ENCODE data around the gene ADRM1. TPM values are rescaled to one million over a fixed set of nuclear protein-coding genes. Genes with fewer than 3 reads are reported as not detected.

ADRM1 gene
- total RNA-seq, 1 experiment from 2014 or later, result 53.5 TPM

GRCh38 chr20:62308102-62308822, 5.5 kb downstream of the ADRM1 start:
- Histone ChIP-seq H3K79me2 (ENCODE audit: low read length) (peaks cover 29% of the 10 kb centered on the region), H3K4me1 (ENCODE audit: low read length) (peaks cover 14% of the 10 kb centered on the region), H3K9ac (ENCODE audit: low read length) (no peak overlapping the region), H3K9me2 (replicated peaks; ENCODE audit: insufficient read depth, low read length) (no peaks in the 10 kb centered on the region), H2AFZ (ENCODE audit: low read length) (no peak overlapping the region), H3K27me3 (ENCODE audit: low read length) (no peaks in the 10 kb centered on the region), H3K36me3 (ENCODE audit: insufficient read depth, low read length) (no peaks in the 10 kb centered on the region; the same call in 1 of the 2 replicates), H3K27ac (ENCODE audit: low read length) (no peak overlapping the region), H3K4me2 (ENCODE audit: low read depth, low read length, poor library complexity, severe bottlenecking) (no peak overlapping the region), H3K4me3 (ENCODE audit: low read length) (no peak overlapping the region), H4K20me1 (ENCODE audit: insufficient read depth, low read depth, low read length) (peaks cover 29% of the 10 kb centered on the region), H3K9me3 (ENCODE audit: low read length) (no peaks in the 10 kb centered on the region)
- no peak for DNase-seq

- H3K27me3 ChIP-seq (ENCODE audit: low read length), result no peaks in the 10 kb centered on the region
- H3K4me3 ChIP-seq (ENCODE audit: low read length), result no peak overlapping the region
- H3K36me3 ChIP-seq (ENCODE audit: insufficient read depth, low read length), result no peaks in the 10 kb centered on the region; the same call in 1 of the 2 replicates
- H2AFZ ChIP-seq (ENCODE audit: low read length), result no peak overlapping the region
- H4K20me1 ChIP-seq (ENCODE audit: insufficient read depth, low read depth, low read length), result peaks cover 17% of the 10 kb centered on the region; the same call in 1 of the 2 replicates
- no peak overlapping the region for H3K27ac ChIP-seq (ENCODE audit: low read length)
- DNase-seq, result no peak
- H3K4me2 ChIP-seq (ENCODE audit: low read depth, low read length, poor library complexity, severe bottlenecking), result no peak overlapping the region
- H3K9me2 ChIP-seq (replicated peaks; ENCODE audit: insufficient read depth, low read length), result no peaks in the 10 kb centered on the region
- H3K9ac ChIP-seq (ENCODE audit: low read length), result no peak overlapping the region
- peaks cover 6% of the 10 kb centered on the region for H3K4me1 ChIP-seq (ENCODE audit: low read length)
- H3K9me3 ChIP-seq (ENCODE audit: low read length), result no peaks in the 10 kb centered on the region
- H3K79me2 ChIP-seq (ENCODE audit: low read length), result peaks cover 18% of the 10 kb centered on the region
These were observed 6.6 kb downstream of the ADRM1 start for GRCh38 chr20:62309198-62309944.

GRCh38 chr20:62309947-62310756, 7.4 kb downstream of the ADRM1 start:
- H4K20me1 ChIP-seq (ENCODE audit: insufficient read depth, low read depth, low read length), result peaks cover 10% of the 10 kb centered on the region; the same call in 1 of the 2 replicates
- H3K9me3 ChIP-seq (ENCODE audit: low read length), result no peaks in the 10 kb centered on the region
- H3K4me2 ChIP-seq (ENCODE audit: low read depth, low read length, poor library complexity, severe bottlenecking), result no peak overlapping the region
- no peaks in the 10 kb centered on the region for H3K4me1 ChIP-seq (ENCODE audit: low read length)
- peaks cover 10% of the 10 kb centered on the region for H3K79me2 ChIP-seq (ENCODE audit: low read length)
- no peaks in the 10 kb centered on the region for H3K27me3 ChIP-seq (ENCODE audit: low read length)
- no peaks in the 10 kb centered on the region for H3K9me2 ChIP-seq (replicated peaks; ENCODE audit: insufficient read depth, low read length)
- no peak for DNase-seq
- H2AFZ ChIP-seq (ENCODE audit: low read length), result no peak overlapping the region
- no peak overlapping the region for H3K9ac ChIP-seq (ENCODE audit: low read length)
- no peak overlapping the region for H3K27ac ChIP-seq (ENCODE audit: low read length)
- H3K36me3 ChIP-seq (ENCODE audit: insufficient read depth, low read length), result no peaks in the 10 kb centered on the region
- H3K4me3 ChIP-seq (ENCODE audit: low read length), result no peak overlapping the region

- Histone ChIP-seq H4K20me1 (ENCODE audit: insufficient read depth, low read depth, low read length) (peaks cover 4% of the 10 kb centered on the region; the same call in 1 of the 2 replicates), H3K4me2 (ENCODE audit: low read depth, low read length, poor library complexity, severe bottlenecking) (no peak overlapping the region), H3K4me1 (ENCODE audit: low read length) (no peaks in the 10 kb centered on the region), H3K27me3 (ENCODE audit: low read length) (no peaks in the 10 kb centered on the region), H3K4me3 (ENCODE audit: low read length) (no peak overlapping the region), H3K9me2 (replicated peaks; ENCODE audit: insufficient read depth, low read length) (no peaks in the 10 kb centered on the region), H3K9ac (ENCODE audit: low read length) (no peak overlapping the region), H3K27ac (ENCODE audit: low read length) (no peak overlapping the region), H3K79me2 (ENCODE audit: low read length) (peaks cover 4% of the 10 kb centered on the region), H3K9me3 (ENCODE audit: low read length) (no peaks in the 10 kb centered on the region), H2AFZ (ENCODE audit: low read length) (no peak overlapping the region), H3K36me3 (ENCODE audit: insufficient read depth, low read length) (no peaks in the 10 kb centered on the region)
- DNase-seq, result no peak
These were observed 7.9 kb downstream of the ADRM1 start for GRCh38 chr20:62310757-62311121.

DNA sequence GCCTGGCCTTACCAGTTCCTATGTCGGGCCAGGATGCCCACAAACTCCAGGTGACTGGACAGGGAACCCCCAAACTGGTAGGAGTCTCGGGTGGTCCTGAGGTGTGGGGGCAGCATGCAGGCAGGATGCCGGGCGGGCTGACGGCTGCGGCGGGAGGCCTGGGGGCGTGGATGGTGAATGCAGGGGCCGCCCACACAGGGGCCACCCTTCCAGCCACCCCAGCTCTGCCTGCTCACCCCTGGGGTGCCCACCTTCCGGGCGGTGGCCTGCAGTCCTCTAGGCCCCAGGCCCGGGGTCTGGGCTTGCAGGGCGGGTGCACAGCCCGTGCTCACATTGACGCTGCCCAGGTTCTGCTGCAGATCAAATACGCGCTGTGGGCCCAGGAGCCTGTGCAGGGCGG, 8.4 kb downstream of the ADRM1 start:
- Histone ChIP-seq H4K20me1 (ENCODE audit: insufficient read depth, low read depth, low read length) (no peaks in the 10 kb centered on the region), H3K36me3 (ENCODE audit: insufficient read depth, low read length) (no peaks in the 10 kb centered on the region), H2AFZ (ENCODE audit: low read length) (no peak overlapping the region), H3K9me3 (ENCODE audit: low read length) (no peaks in the 10 kb centered on the region), H3K79me2 (ENCODE audit: low read length) (no peaks in the 10 kb centered on the region), H3K9me2 (replicated peaks; ENCODE audit: insufficient read depth, low read length) (no peaks in the 10 kb centered on the region), H3K4me3 (ENCODE audit: low read length) (no peak overlapping the region), H3K27ac (ENCODE audit: low read length) (no peak overlapping the region), H3K4me2 (ENCODE audit: low read depth, low read length, poor library complexity, severe bottlenecking) (no peak overlapping the region), H3K4me1 (ENCODE audit: low read length) (no peaks in the 10 kb centered on the region), H3K27me3 (ENCODE audit: low read length) (no peaks in the 10 kb centered on the region), H3K9ac (ENCODE audit: low read length) (no peak overlapping the region)
- no peak for DNase-seq

DNA sequence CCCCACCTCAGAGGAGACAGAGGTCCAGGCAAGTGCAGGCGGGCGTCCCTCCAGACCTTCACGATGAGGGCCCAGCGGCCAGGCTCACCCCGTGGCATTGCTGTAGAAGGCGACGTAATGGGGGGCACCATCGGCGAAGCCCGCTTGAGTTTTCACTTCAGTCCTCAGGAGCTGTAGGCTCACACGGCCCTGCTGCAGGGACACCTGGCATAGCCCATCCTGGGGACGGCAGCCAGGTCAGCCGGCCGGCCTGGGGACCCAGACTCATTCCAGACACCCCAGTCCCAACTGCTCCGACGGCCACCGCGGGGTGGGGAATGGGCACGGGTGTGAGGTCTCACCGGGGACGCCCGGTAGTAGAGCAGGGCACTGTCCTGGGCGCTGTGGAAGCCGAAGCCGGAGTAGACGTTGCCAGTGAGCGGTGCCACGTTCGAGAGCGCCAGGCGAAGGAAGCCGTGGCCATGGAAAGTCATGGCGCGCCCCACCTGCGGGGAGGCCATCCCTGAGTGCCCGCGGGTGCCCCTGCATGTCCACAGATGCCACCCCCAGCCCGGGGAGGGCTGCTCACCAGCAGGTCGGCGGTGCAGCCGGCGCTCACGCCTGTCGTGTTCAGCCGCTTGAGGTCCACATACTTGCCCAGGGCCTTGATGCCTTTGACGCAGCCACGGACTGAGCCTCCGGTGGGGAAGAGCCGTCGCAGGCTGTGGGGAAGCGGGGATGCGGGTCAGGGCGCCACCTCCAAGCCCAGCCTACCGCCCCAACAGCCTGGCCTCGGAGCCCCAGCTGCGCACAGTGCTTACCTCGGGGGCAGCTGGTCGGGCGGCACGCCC, 9.2 kb downstream of the ADRM1 start:
- Histone ChIP-seq H3K27ac (ENCODE audit: low read length) (no peak overlapping the region), H3K9me3 (ENCODE audit: low read length) (no peaks in the 10 kb centered on the region; the same call in 1 of the 2 replicates), H3K9me2 (replicated peaks; ENCODE audit: insufficient read depth, low read length) (no peaks in the 10 kb centered on the region), H3K4me1 (ENCODE audit: low read length) (no peaks in the 10 kb centered on the region), H4K20me1 (ENCODE audit: insufficient read depth, low read depth, low read length) (no peaks in the 10 kb centered on the region), H3K27me3 (ENCODE audit: low read length) (no peaks in the 10 kb centered on the region), H3K79me2 (ENCODE audit: low read length) (no peaks in the 10 kb centered on the region), H2AFZ (ENCODE audit: low read length) (no peak overlapping the region), H3K9ac (ENCODE audit: low read length) (no peak overlapping the region), H3K4me3 (ENCODE audit: low read length) (no peak overlapping the region), H3K36me3 (ENCODE audit: insufficient read depth, low read length) (no peaks in the 10 kb centered on the region), H3K4me2 (ENCODE audit: low read depth, low read length, poor library complexity, severe bottlenecking) (no peak overlapping the region)
- no peak for DNase-seq

- DNase-seq, result no peak
- H3K4me3 ChIP-seq (ENCODE audit: low read length), result no peak overlapping the region
- no peak overlapping the region for H3K4me2 ChIP-seq (ENCODE audit: low read depth, low read length, poor library complexity, severe bottlenecking)
- H3K9ac ChIP-seq (ENCODE audit: low read length), result no peak overlapping the region
- H3K9me3 ChIP-seq (ENCODE audit: low read length), result peaks cover 2% of the 10 kb centered on the region; the same call in 1 of the 2 replicates
- no peaks in the 10 kb centered on the region for H3K9me2 ChIP-seq (replicated peaks; ENCODE audit: insufficient read depth, low read length)
- no peaks in the 10 kb centered on the region for H3K36me3 ChIP-seq (ENCODE audit: insufficient read depth, low read length)
- H3K27ac ChIP-seq (ENCODE audit: low read length), result no peak overlapping the region
- no peaks in the 10 kb centered on the region for H3K4me1 ChIP-seq (ENCODE audit: low read length)
- H3K27me3 ChIP-seq (ENCODE audit: low read length), result no peaks in the 10 kb centered on the region
- no peak overlapping the region for H2AFZ ChIP-seq (ENCODE audit: low read length)
- no peaks in the 10 kb centered on the region for H4K20me1 ChIP-seq (ENCODE audit: insufficient read depth, low read depth, low read length)
- H3K79me2 ChIP-seq (ENCODE audit: low read length), result no peaks in the 10 kb centered on the region
These were observed 9.8 kb downstream of the ADRM1 start for GRCh38 chr20:62312662-62312977.
